Liver (tissue), 9 donors: ENCODE results near the gene OST4. TPM values are rescaled to one million over a fixed set of nuclear protein-coding genes. Genes with fewer than 3 reads are reported as not detected.

Experiments used
- DNase-seq: peaks from one replicate; pipeline ENCODE4 v3.0.0-alpha.2; 2017; ENCODE audit warnings: low spot score
- H3K27ac ChIP-seq, 2 donors: one replicate each; pipeline ENCODE4 v1.7.0; 2013; ENCODE audit warnings: inconsistent platforms in 2 of 2, low read length in 2 of 2, control low read depth in 1 of 2, low read depth in 1 of 2, mild to moderate bottlenecking in 1 of 2
- H3K27me3 ChIP-seq, 4 donors: one replicate each; pipeline versions ENCODE4 v1.6.1 to v1.7.0; 2013; ENCODE audit warnings: low read length in 3 of 4, inconsistent platforms in 1 of 4, mild to moderate bottlenecking in 1 of 4, moderate library complexity in 1 of 4; ENCODE audit not compliant: control insufficient read depth in 4 of 4, insufficient read depth in 4 of 4
- H3K36me3 ChIP-seq, 4 donors: one replicate each; pipeline versions ENCODE4 v1.6.1 to v1.7.0; 2013; ENCODE audit warnings: low read length in 3 of 4, mild to moderate bottlenecking in 3 of 4, low read depth in 1 of 4, moderate library complexity in 1 of 4; ENCODE audit not compliant: control insufficient read depth in 4 of 4, insufficient read depth in 3 of 4
- H3K4me1 ChIP-seq, 4 donors: one replicate each; pipeline versions ENCODE4 v1.6.1 to v1.7.0; 2013; ENCODE audit warnings: low read length in 3 of 4, mild to moderate bottlenecking in 3 of 4, moderate library complexity in 1 of 4; ENCODE audit not compliant: control insufficient read depth in 4 of 4, insufficient read depth in 4 of 4
- H3K4me3 ChIP-seq, 3 donors: one replicate each; pipeline versions ENCODE4 v1.6.1 to v1.7.0; 2013; ENCODE audit warnings: low read length in 3 of 3, control low read depth in 1 of 3, low read depth in 1 of 3, mild to moderate bottlenecking in 1 of 3
- H3K9ac ChIP-seq, 2 donors: one replicate each; pipeline ENCODE4 v1.7.0; 2013; ENCODE audit warnings: low read length in 2 of 2, mild to moderate bottlenecking in 2 of 2, moderate library complexity in 2 of 2, control low read depth in 1 of 2, low read depth in 1 of 2
- H3K9me3 ChIP-seq, 4 donors: one replicate each; pipeline versions ENCODE4 v1.6.1 to v1.7.0; 2013; ENCODE audit warnings: low read length in 3 of 4; ENCODE audit not compliant: control insufficient read depth in 4 of 4
- ATF3 ChIP-seq: IDR thresholded peaks from 2 replicates; pipeline ENCODE4 v1.6.1; 2016; ENCODE audit warnings: antibody characterized with exemption
- CTCF ChIP-seq: fragments of 150-350 bp; IDR thresholded peaks from 2 replicates; pipeline ENCODE4 v1.5.1; 2017; ENCODE audit warnings: improper control_type of control experiment, low read depth, low read length; ENCODE audit not compliant: missing input control
- EGR1 ChIP-seq, 2 donors: IDR thresholded peaks; 2 replicates each; pipeline ENCODE4 v1.6.1; 2016 to 2018; ENCODE audit warnings: antibody characterized with exemption in 2 of 2, low read depth in 2 of 2
- FOXA1 ChIP-seq: IDR thresholded peaks from 2 replicates; pipeline ENCODE4 v1.6.1; 2016; ENCODE audit warnings: antibody characterized with exemption
- FOXA2 ChIP-seq: IDR thresholded peaks from 2 replicates; pipeline ENCODE4 v1.6.1; 2016; ENCODE audit warnings: antibody characterized with exemption
- GABPA ChIP-seq, 2 donors: IDR thresholded peaks in 1 of 2; conservative IDR thresholded peaks in 1 of 2; 2 replicates each; pipeline ENCODE4 v1.6.1; 2016; ENCODE audit warnings: antibody characterized with exemption in 2 of 2, mild to moderate bottlenecking in 1 of 2, moderate library complexity in 1 of 2
- HNF4A ChIP-seq, 2 donors: conservative IDR thresholded peaks; 2 replicates each; pipeline ENCODE4 v1.6.1; 2016; ENCODE audit warnings: antibody characterized with exemption in 2 of 2, mild to moderate bottlenecking in 2 of 2
- HNF4G ChIP-seq: IDR thresholded peaks from 2 replicates; pipeline ENCODE4 v1.6.1; 2016; ENCODE audit warnings: antibody characterized with exemption
- JUND ChIP-seq, 2 donors: IDR thresholded peaks; 2 replicates each; pipeline ENCODE4 v1.6.1; 2016; ENCODE audit warnings: antibody characterized with exemption in 2 of 2
- MAX ChIP-seq: IDR thresholded peaks from 2 replicates; pipeline ENCODE4 v1.6.1; 2016; ENCODE audit warnings: antibody characterized with exemption
- NR2F2 ChIP-seq: IDR thresholded peaks from 2 replicates; pipeline ENCODE4 v1.6.1; 2016; ENCODE audit warnings: antibody characterized with exemption
- RAD21 ChIP-seq, 2 donors: IDR thresholded peaks; 2 replicates each; pipeline ENCODE4 v1.6.1; 2016; ENCODE audit warnings: antibody characterized with exemption in 2 of 2, mild to moderate bottlenecking in 2 of 2
- REST ChIP-seq: IDR thresholded peaks from 2 replicates; pipeline ENCODE4 v1.6.1; 2016; ENCODE audit warnings: antibody characterized with exemption, mild to moderate bottlenecking
- RXRA ChIP-seq, 2 donors: IDR thresholded peaks; 2 replicates each; pipeline ENCODE4 v1.6.1; 2017 to 2018; ENCODE audit warnings: antibody characterized with exemption in 2 of 2, mild to moderate bottlenecking in 1 of 2
- SP1 ChIP-seq: IDR thresholded peaks from 2 replicates; pipeline ENCODE4 v1.6.1; 2018; ENCODE audit warnings: antibody characterized with exemption, mild to moderate bottlenecking
- YY1 ChIP-seq: IDR thresholded peaks from 2 replicates; pipeline ENCODE4 v1.6.1; 2016; ENCODE audit warnings: antibody characterized with exemption, mild to moderate bottlenecking
- ZBTB33 ChIP-seq: IDR thresholded peaks from 2 replicates; pipeline ENCODE4 v1.6.1; 2016; ENCODE audit warnings: antibody characterized with exemption
- WGBS: extraction: QIAGEN DNeasy Blood & Tissue Kit; methylation state at CpG from one replicate; pipeline ENCODE4 v1.1.7; 2013; 5-methylcytosine and 5-hydroxymethylcytosine counted together
- polyA plus RNA-seq, 2 donors: library from polyadenylated mRNA; stranded (reverse) in 1 of 2; unstranded in 1 of 2; fragments of 200-250 nt in 1 of 2; fragments of >200 nt in 1 of 2; fragmentation: Nextera tagmentation in 1 of 2; extraction: Ambion mirVana in 1 of 2; gene quantifications; one replicate each; pipeline versions ENCODE4 v1.2.1 to v1.2.3, GENCODE V29; 2013 to 2015
- total RNA-seq, 2 donors: library from RNA; depleted of rRNA; stranded (reverse); fragments of >200 nt; gene quantifications; one replicate each; pipeline ENCODE4 v1.2.3, GENCODE V29; 2014
- donor health status: healthy.
- donor health status: healthy.
- donor health status: healthy.
- donor health status: healthy.
- donor health status: healthy.

Gene OST4
- total and polyA plus RNA-seq, 4 donors = 94.8 to 377 (median 206) TPM

GRCh38 chr2:27102329-27102728, 30.9 kb upstream of the OST4 start:
- Histone ChIP-seq H3K36me3 (peaks cover 6 to 24% (median 15%) of the 10 kb centered on the region in 4 donors), H3K4me1 (peaks cover 0 to 10% (median 5%) of the 10 kb centered on the region in 4 donors), H3K27ac (no peak overlapping the region), H3K9me3 (no peaks in the 10 kb centered on the region), H3K4me3 (no peak overlapping the region), H3K27me3 (no peaks in the 10 kb centered on the region), H3K9ac (no peak overlapping the region)
- 85% methylated on average over 5 of the region's 5 CpGs for WGBS
- no peak for TF ChIP-seq SP1
- TF ChIP-seq REST = no peak
- no peak for TF ChIP-seq ATF3
- no peak for TF ChIP-seq RAD21 (IDR thresholded peaks at IDR 0.05)
- no peak for TF ChIP-seq CTCF
- no peak for TF ChIP-seq YY1
- no peak for DNase-seq

GRCh38 chr2:27100036-27100435, 28.6 kb upstream of the OST4 start:
- no peak overlapping the region for H3K27ac ChIP-seq
- TF ChIP-seq JUND (IDR thresholded peaks at IDR 0.05) = no peak
- TF ChIP-seq RXRA (IDR thresholded peaks at IDR 0.05) = no peak
- no peak for TF ChIP-seq FOXA2
- no peak for TF ChIP-seq GABPA (IDR thresholded peaks at IDR 0.05 in 1 of 2, conservative IDR thresholded peaks at IDR 0.05 in 1 of 2)
- 78% methylated on average over 10 of the region's 10 CpGs for WGBS
- peaks cover 8 to 30% (median 21%) of the 10 kb centered on the region in 4 donors for H3K36me3 ChIP-seq
- DNase-seq = no peak
- no peaks in the 10 kb centered on the region for H3K9me3 ChIP-seq
- no peaks in the 10 kb centered on the region for H3K27me3 ChIP-seq
- H3K4me3 ChIP-seq = no peak overlapping the region
- no peak overlapping the region for H3K9ac ChIP-seq
- peaks cover 14 to 32% (median 27%) of the 10 kb centered on the region in 4 donors for H3K4me1 ChIP-seq

GRCh38 chr2:27099334-27099955, 28.0 kb upstream of the OST4 start:
- H3K9me3 ChIP-seq = no peaks in the 10 kb centered on the region
- peaks cover 17 to 37% (median 33%) of the 10 kb centered on the region in 4 donors for H3K4me1 ChIP-seq
- 92% methylated on average over 19 of the region's 19 CpGs for WGBS
- no peak overlapping the region for H3K4me3 ChIP-seq
- no peak overlapping the region for H3K9ac ChIP-seq
- no peak for TF ChIP-seq HNF4A (conservative IDR thresholded peaks at IDR 0.05)
- TF ChIP-seq FOXA2 = no peak
- no peak for TF ChIP-seq EGR1 (IDR thresholded peaks at IDR 0.05; ENCODE audit: low read depth in 2 of 2)
- no peak for TF ChIP-seq YY1
- TF ChIP-seq RXRA (IDR thresholded peaks at IDR 0.05) = no peak
- no peak for TF ChIP-seq ZBTB33
- no peak for TF ChIP-seq GABPA (IDR thresholded peaks at IDR 0.05 in 1 of 2, conservative IDR thresholded peaks at IDR 0.05 in 1 of 2)
- no peak for TF ChIP-seq JUND (IDR thresholded peaks at IDR 0.05)
- TF ChIP-seq HNF4G = no peak
- no peak for TF ChIP-seq ATF3
- no peak for TF ChIP-seq NR2F2
- no peak for TF ChIP-seq FOXA1
- no peak for TF ChIP-seq MAX
- no peak for DNase-seq
- no peaks in the 10 kb centered on the region for H3K27me3 ChIP-seq
- H3K27ac ChIP-seq = no peak overlapping the region
- H3K36me3 ChIP-seq = peaks cover 8 to 30% (median 21%) of the 10 kb centered on the region in 4 donors
